Measurements from ENCODE around the gene SLC3A2.

DNA sequence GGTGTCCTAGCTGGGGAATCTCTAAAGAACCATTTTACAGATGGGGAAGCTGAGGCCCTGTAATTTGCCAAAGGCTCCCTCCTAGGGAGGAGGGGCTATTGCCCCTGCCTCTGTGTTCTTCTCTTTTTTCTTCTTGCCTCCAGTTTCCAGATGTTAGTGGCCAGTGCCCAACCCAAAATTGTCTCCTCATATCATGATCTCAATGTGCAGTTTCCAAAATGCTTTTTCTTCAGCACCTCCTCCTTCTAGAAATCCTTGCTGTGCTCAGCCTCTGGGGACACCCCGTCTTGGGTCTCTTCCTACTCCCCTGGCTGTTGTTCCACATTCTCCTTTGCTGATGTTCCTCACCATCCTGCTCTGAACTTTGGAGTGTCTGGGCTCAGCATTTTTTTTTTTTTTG, 50.0 kb downstream of the SLC3A2 start:
- TF ChIP-seq, protein P1, sequence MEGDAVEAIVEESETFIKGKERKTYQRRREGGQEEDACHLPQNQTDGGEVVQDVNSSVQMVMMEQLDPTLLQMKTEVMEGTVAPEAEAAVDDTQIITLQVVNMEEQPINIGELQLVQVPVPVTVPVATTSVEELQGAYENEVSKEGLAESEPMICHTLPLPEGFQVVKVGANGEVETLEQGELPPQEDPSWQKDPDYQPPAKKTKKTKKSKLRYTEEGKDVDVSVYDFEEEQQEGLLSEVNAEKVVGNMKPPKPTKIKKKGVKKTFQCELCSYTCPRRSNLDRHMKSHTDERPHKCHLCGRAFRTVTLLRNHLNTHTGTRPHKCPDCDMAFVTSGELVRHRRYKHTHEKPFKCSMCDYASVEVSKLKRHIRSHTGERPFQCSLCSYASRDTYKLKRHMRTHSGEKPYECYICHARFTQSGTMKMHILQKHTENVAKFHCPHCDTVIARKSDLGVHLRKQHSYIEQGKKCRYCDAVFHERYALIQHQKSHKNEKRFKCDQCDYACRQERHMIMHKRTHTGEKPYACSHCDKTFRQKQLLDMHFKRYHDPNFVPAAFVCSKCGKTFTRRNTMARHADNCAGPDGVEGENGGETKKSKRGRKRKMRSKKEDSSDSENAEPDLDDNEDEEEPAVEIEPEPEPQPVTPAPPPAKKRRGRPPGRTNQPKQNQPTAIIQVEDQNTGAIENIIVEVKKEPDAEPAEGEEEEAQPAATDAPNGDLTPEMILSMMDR (IDR thresholded peaks at IDR 0.05): no peak
- TF ChIP-seq EP300 (IDR thresholded peaks at IDR 0.05): no peak
